ENCODE results near the gene LARGE1. TPM values are rescaled to one million over a fixed set of nuclear protein-coding genes. Genes with fewer than 3 reads are reported as not detected.

Gene LARGE1
- total RNA-seq, 1 donor, result 22.8 TPM

GRCh38 chr22:33542153-33542552 is 378.1 kb downstream of the LARGE1 start:
- no peak overlapping the region for H3K27ac ChIP-seq (ENCODE audit: low read depth, low read length)
- DNase-seq (ENCODE audit: insufficient read length, low spot score, missing footprints), result no peak

GRCh38 chr22:33539902-33540751 is 380.1 kb downstream of the LARGE1 start:
- H4K20me1 ChIP-seq (ENCODE audit: insufficient read depth, low read length), result no peaks in the 10 kb centered on the region
- H3K27me3 ChIP-seq (ENCODE audit: insufficient read depth, low read length), result no peaks in the 10 kb centered on the region
- H3K4me3 ChIP-seq (ENCODE audit: insufficient read depth, low read length), result no peak overlapping the region
- H3K9me3 ChIP-seq (ENCODE audit: low read depth, low read length), result no peaks in the 10 kb centered on the region
- H3K27ac ChIP-seq (ENCODE audit: low read depth, low read length), result no peak overlapping the region
- H3K4me2 ChIP-seq (ENCODE audit: insufficient read depth, low read length), result no peak overlapping the region
- H2AFZ ChIP-seq (ENCODE audit: low read length), result no peak overlapping the region
- no peaks in the 10 kb centered on the region for H3K36me3 ChIP-seq (ENCODE audit: insufficient read depth, low read length)
- H3K4me1 ChIP-seq (ENCODE audit: insufficient read depth, low read length), result no peaks in the 10 kb centered on the region
- DNase-seq (ENCODE audit: insufficient read length, low spot score, missing footprints), result no peak
- TF ChIP-seq CTCF (IDR thresholded peaks at IDR 0.05; ENCODE audit: extremely low read depth, low read depth, low read length), result no peak
- H3K79me2 ChIP-seq (ENCODE audit: insufficient read depth, low read length), result no peaks in the 10 kb centered on the region

More at GRCh38 chr22:33542153-33542552, 378.1 kb downstream of the LARGE1 start:
- H3K79me2 ChIP-seq (ENCODE audit: insufficient read depth, low read length), result no peaks in the 10 kb centered on the region
- no peaks in the 10 kb centered on the region for H4K20me1 ChIP-seq (ENCODE audit: insufficient read depth, low read length)
- no peak overlapping the region for H3K4me3 ChIP-seq (ENCODE audit: insufficient read depth, low read length)
- H3K36me3 ChIP-seq (ENCODE audit: insufficient read depth, low read length), result no peaks in the 10 kb centered on the region
- no peak for TF ChIP-seq CTCF (IDR thresholded peaks at IDR 0.05; ENCODE audit: extremely low read depth, low read depth, low read length)
- H3K9me3 ChIP-seq (ENCODE audit: low read depth, low read length), result no peaks in the 10 kb centered on the region
- no peaks in the 10 kb centered on the region for H3K27me3 ChIP-seq (ENCODE audit: insufficient read depth, low read length)
- no peak overlapping the region for H2AFZ ChIP-seq (ENCODE audit: low read length)
- no peaks in the 10 kb centered on the region for H3K4me1 ChIP-seq (ENCODE audit: insufficient read depth, low read length)
- no peak overlapping the region for H3K4me2 ChIP-seq (ENCODE audit: insufficient read depth, low read length)

- no peak overlapping the region for H3K4me2 ChIP-seq (ENCODE audit: insufficient read depth, low read length)
- no peak overlapping the region for H2AFZ ChIP-seq (ENCODE audit: low read length)
- H3K4me1 ChIP-seq (ENCODE audit: insufficient read depth, low read length), result no peaks in the 10 kb centered on the region
- no peak for TF ChIP-seq CTCF (IDR thresholded peaks at IDR 0.05; ENCODE audit: extremely low read depth, low read depth, low read length)
- no peaks in the 10 kb centered on the region for H3K36me3 ChIP-seq (ENCODE audit: insufficient read depth, low read length)
- H3K27ac ChIP-seq (ENCODE audit: low read depth, low read length), result no peak overlapping the region
- no peaks in the 10 kb centered on the region for H3K27me3 ChIP-seq (ENCODE audit: insufficient read depth, low read length)
- H4K20me1 ChIP-seq (ENCODE audit: insufficient read depth, low read length), result no peaks in the 10 kb centered on the region
- no peak for DNase-seq (ENCODE audit: insufficient read length, low spot score, missing footprints)
- no peaks in the 10 kb centered on the region for H3K79me2 ChIP-seq (ENCODE audit: insufficient read depth, low read length)
- no peaks in the 10 kb centered on the region for H3K9me3 ChIP-seq (ENCODE audit: low read depth, low read length)
- no peak overlapping the region for H3K4me3 ChIP-seq (ENCODE audit: insufficient read depth, low read length)
Measured at GRCh38 chr22:33539202-33539901, 380.9 kb downstream of the LARGE1 start.

GRCh38 chr22:33538277-33538885 is 381.9 kb downstream of the LARGE1 start:
- Histone ChIP-seq H3K36me3 (ENCODE audit: insufficient read depth, low read length) (no peaks in the 10 kb centered on the region), H2AFZ (ENCODE audit: low read length) (no peak overlapping the region), H3K27me3 (ENCODE audit: insufficient read depth, low read length) (no peaks in the 10 kb centered on the region), H3K27ac (ENCODE audit: low read depth, low read length) (no peak overlapping the region), H3K4me2 (ENCODE audit: insufficient read depth, low read length) (no peak overlapping the region), H4K20me1 (ENCODE audit: insufficient read depth, low read length) (no peaks in the 10 kb centered on the region), H3K4me3 (ENCODE audit: insufficient read depth, low read length) (no peak overlapping the region), H3K79me2 (ENCODE audit: insufficient read depth, low read length) (no peaks in the 10 kb centered on the region), H3K4me1 (ENCODE audit: insufficient read depth, low read length) (no peaks in the 10 kb centered on the region), H3K9me3 (ENCODE audit: low read depth, low read length) (no peaks in the 10 kb centered on the region)
- no peak for TF ChIP-seq CTCF (IDR thresholded peaks at IDR 0.05; ENCODE audit: extremely low read depth, low read depth, low read length)
- no peak for DNase-seq (ENCODE audit: insufficient read length, low spot score, missing footprints)

Measured in osteoblast (primary cell).